Upper lobe of right lung (tissue), 1 donor: ENCODE measurements around the gene MRPL4. TPM values are rescaled to one million over a fixed set of nuclear protein-coding genes. Genes with fewer than 3 reads are reported as not detected.
"Not testable (repeated sequence)": the region's sequence is repeated elsewhere in the genome, so short reads cannot be mapped to it uniquely, and the experiment has no call there.

ENCODE experiments used
- ATAC-seq: fragments of 200-7000 bp; cut with Tn5 transposase; one replicate; pipeline ENCODE4 v1.9.1; 2020; ENCODE audit warnings: mild to moderate bottlenecking, moderate library complexity
- DNase-seq: peaks from one replicate; pipeline ENCODE4 v3.0.0-alpha.2; 2020
- H3K27ac ChIP-seq: fragments of 200-600 bp; one replicate; pipeline ENCODE4 v1.8.0; 2022
- H3K27me3 ChIP-seq: fragments of 200-600 bp; one replicate; pipeline ENCODE4 v1.8.0; 2022; ENCODE audit warnings: mild to moderate bottlenecking
- H3K36me3 ChIP-seq: fragments of 200-600 bp; one replicate; pipeline ENCODE4 v1.8.0; 2022
- H3K4me1 ChIP-seq: fragments of 200-600 bp; one replicate; pipeline ENCODE4 v1.8.0; 2022
- H3K4me3 ChIP-seq: fragments of 200-600 bp; one replicate; pipeline ENCODE4 v1.8.0; 2022; ENCODE audit warnings: mild to moderate bottlenecking
- H3K9me3 ChIP-seq: fragments of 200-600 bp; one replicate; pipeline ENCODE4 v1.8.0; 2022
- CTCF ChIP-seq: fragments of 200-600 bp; IDR thresholded peaks from one replicate; pipeline ENCODE4 v1.8.0; 2022; ENCODE audit warnings: antibody characterized with exemption
- intact Hi-C: fragments of 100-400 bp; cut with DNase I; formaldehyde crosslinking; loops from one replicate; pipeline ENCODE4 v1.11.0; 2022
- total RNA-seq: library from RNA; stranded (reverse); fragmentation: NEBNext Ultra II Directional; extraction: Animal tissue kit (Norgen Biotek cat#: 25700); gene quantifications from one replicate; pipeline ENCODE4 v1.2.1, GENCODE V29; 2021
- donor health status: DM: no; HTN: yes; CAD: no; lungs with severe emphysema.

Gene MRPL4
- total RNA-seq, 1 donor from 2014 or later, result 41.5 TPM

GRCh38 chr19:10230861-10231611, 21.0 kb upstream of the MRPL4 start, which contains the start of gene S1PR2:
S1PR2 (minus strand) TSS chr19:10231331; CDS start chr19:10224905, 6,426 bp downstream.
- no peak for TF ChIP-seq CTCF
- H3K4me1 ChIP-seq, result peaks cover 44% of the 10 kb centered on the region
- intact Hi-C loops, result no loop called here
- peak; percentile 91 for DNase-seq
- peak within 1 kb of the TSS; percentile 94 for H3K27ac ChIP-seq
- H3K27me3 ChIP-seq, result no peaks in the 10 kb centered on the region
- peak within 1 kb of the TSS; percentile 96 for H3K4me3 ChIP-seq
- ATAC-seq, result peak; percentile 88
- H3K36me3 ChIP-seq, result no peaks in the 10 kb centered on the region
- H3K9me3 ChIP-seq, result no peaks in the 10 kb centered on the region

GRCh38 chr19:10231612-10232228, 20.3 kb upstream of the MRPL4 start:
- TF ChIP-seq CTCF, result no peak
- H3K36me3 ChIP-seq, result no peaks in the 10 kb centered on the region
- H3K27ac ChIP-seq, result peak overlapping the region; percentile 94
- H3K4me3 ChIP-seq, result peak overlapping the region; percentile 96
- H3K4me1 ChIP-seq, result peaks cover 45% of the 10 kb centered on the region
- no peak for ATAC-seq
- H3K27me3 ChIP-seq, result no peaks in the 10 kb centered on the region
- intact Hi-C loops, result no loop called here
- no peak for DNase-seq
- H3K9me3 ChIP-seq, result no peaks in the 10 kb centered on the region

- Histone ChIP-seq H3K27me3 (no peaks in the 10 kb centered on the region), H3K4me3 (no peak overlapping the region), H3K9me3 (no peaks in the 10 kb centered on the region), H3K27ac (no peak overlapping the region), H3K36me3 (no peaks in the 10 kb centered on the region), H3K4me1 (peaks cover 45% of the 10 kb centered on the region)
- no peak for ATAC-seq
- intact Hi-C loops, result no loop called here
- DNase-seq, result no peak
- no peak for TF ChIP-seq CTCF
Measured at GRCh38 chr19:10233946-10234345, 18.1 kb upstream of the MRPL4 start.

- DNase-seq, result no peak
- Histone ChIP-seq H3K9me3 (no peaks in the 10 kb centered on the region), H3K4me1 (peaks cover 34% of the 10 kb centered on the region), H3K27ac (peak overlapping the region; percentile 30), H3K27me3 (no peaks in the 10 kb centered on the region), H3K4me3 (no peak overlapping the region), H3K36me3 (no peaks in the 10 kb centered on the region)
- intact Hi-C loops, result no loop called here
- no peak for TF ChIP-seq CTCF
- ATAC-seq, result no peak
Measured at GRCh38 chr19:10235003-10235402, 17.0 kb upstream of the MRPL4 start.

GRCh38 chr19:10235409-10235808, 16.6 kb upstream of the MRPL4 start:
- intact Hi-C loops, ATAC-seq, DNase-seq, H3K36me3 ChIP-seq, H3K4me3 ChIP-seq, H3K9me3 ChIP-seq, H3K27me3 ChIP-seq: not testable (repeated sequence)
- Histone ChIP-seq H3K27ac (peak overlapping the region; percentile 83), H3K4me1 (peaks cover 33% of the 10 kb centered on the region)

GRCh38 chr19:10237702-10238101, 14.3 kb upstream of the MRPL4 start:
- Histone ChIP-seq H3K27me3 (no peaks in the 10 kb centered on the region), H3K9me3 (no peaks in the 10 kb centered on the region), H3K4me3 (no peak overlapping the region), H3K27ac (peak overlapping the region; percentile 83), H3K4me1 (peaks cover 27% of the 10 kb centered on the region), H3K36me3 (no peaks in the 10 kb centered on the region)
- peak; percentile 45 for ATAC-seq
- intact Hi-C loops, result no loop called here
- DNase-seq, result no peak
- no peak for TF ChIP-seq CTCF
